Upper lobe of left lung (tissue), 4 donors: Measurements from ENCODE around the gene SORL1.

Source experiments
- CTCF ChIP-seq, 6 experiments: fragments of 450-650 bp in 4 of 6; fragments of 200-600 bp in 2 of 6; sonication (generic) in 2 of 6; IDR thresholded peaks; one replicate each; pipeline ENCODE4 v1.5.1; 2016 to 2019; ENCODE audit warnings: antibody characterized with exemption in 6 of 6
- EP300 ChIP-seq, 4 donors: sonication (generic); formaldehyde crosslinking; IDR thresholded peaks; one replicate each; pipeline ENCODE4 v1.5.1; 2017; ENCODE audit warnings: antibody characterized with exemption in 4 of 4, control low read depth in 2 of 4
- POLR2A ChIP-seq, 4 donors: fragments of 450-650 bp; IDR thresholded peaks; one replicate each; pipeline ENCODE4 v1.5.1; 2016 to 2017; ENCODE audit warnings: antibody characterized with exemption in 4 of 4, mild to moderate bottlenecking in 2 of 4
- POLR2AphosphoS5 ChIP-seq, 2 donors: sonication (generic); formaldehyde crosslinking; IDR thresholded peaks; one replicate each; pipeline ENCODE4 v1.5.1; 2017; ENCODE audit warnings: antibody characterized with exemption in 2 of 2

- TF ChIP-seq CTCF (IDR thresholded peaks at IDR 0.05) (no peak), POLR2A (IDR thresholded peaks at IDR 0.05) (no peak), EP300 (IDR thresholded peaks at IDR 0.05) (no peak), POLR2AphosphoS5 (IDR thresholded peaks at IDR 0.05) (no peak)
Measured at GRCh38 chr11:121452609-121453150, 566 bp downstream of the SORL1 start, which contains the start of gene SORL1-AS1.
